Measurements from ENCODE around the gene CCRL2.
"Not testable (repeated sequence)": the region's sequence is repeated elsewhere in the genome, so short reads cannot be mapped to it uniquely, and the experiment has no call there.

CCRL2 gene

GRCh38 chr3:46405301-46406019 lies 1.6 kb upstream of the CCRL2 start:
- DNase-seq (ENCODE audit: low read depth): no peak

- no peak for DNase-seq (ENCODE audit: low read depth)
Observed at GRCh38 chr3:46406443-46406787, 644 bp upstream of the CCRL2 start.

DNA sequence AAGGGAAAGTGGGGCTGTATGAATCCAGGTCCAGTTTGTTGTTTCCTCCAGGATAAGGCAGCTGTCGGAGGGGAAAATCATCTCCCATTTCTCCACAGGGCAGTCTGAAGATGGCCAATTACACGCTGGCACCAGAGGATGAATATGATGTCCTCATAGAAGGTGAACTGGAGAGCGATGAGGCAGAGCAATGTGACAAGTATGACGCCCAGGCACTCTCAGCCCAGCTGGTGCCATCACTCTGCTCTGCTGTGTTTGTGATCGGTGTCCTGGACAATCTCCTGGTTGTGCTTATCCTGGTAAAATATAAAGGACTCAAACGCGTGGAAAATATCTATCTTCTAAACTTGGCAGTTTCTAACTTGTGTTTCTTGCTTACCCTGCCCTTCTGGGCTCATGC lies 911 bp downstream of the CCRL2 start:
- no peak for DNase-seq (ENCODE audit: low read depth)

DNA sequence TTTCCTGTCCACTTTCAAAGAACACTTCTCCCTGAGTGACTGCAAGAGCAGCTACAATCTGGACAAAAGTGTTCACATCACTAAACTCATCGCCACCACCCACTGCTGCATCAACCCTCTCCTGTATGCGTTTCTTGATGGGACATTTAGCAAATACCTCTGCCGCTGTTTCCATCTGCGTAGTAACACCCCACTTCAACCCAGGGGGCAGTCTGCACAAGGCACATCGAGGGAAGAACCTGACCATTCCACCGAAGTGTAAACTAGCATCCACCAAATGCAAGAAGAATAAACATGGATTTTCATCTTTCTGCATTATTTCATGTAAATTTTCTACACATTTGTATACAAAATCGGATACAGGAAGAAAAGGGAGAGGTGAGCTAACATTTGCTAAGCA lies 1.8 kb downstream of the CCRL2 start:
- DNase-seq (ENCODE audit: low read depth): no peak

DNA sequence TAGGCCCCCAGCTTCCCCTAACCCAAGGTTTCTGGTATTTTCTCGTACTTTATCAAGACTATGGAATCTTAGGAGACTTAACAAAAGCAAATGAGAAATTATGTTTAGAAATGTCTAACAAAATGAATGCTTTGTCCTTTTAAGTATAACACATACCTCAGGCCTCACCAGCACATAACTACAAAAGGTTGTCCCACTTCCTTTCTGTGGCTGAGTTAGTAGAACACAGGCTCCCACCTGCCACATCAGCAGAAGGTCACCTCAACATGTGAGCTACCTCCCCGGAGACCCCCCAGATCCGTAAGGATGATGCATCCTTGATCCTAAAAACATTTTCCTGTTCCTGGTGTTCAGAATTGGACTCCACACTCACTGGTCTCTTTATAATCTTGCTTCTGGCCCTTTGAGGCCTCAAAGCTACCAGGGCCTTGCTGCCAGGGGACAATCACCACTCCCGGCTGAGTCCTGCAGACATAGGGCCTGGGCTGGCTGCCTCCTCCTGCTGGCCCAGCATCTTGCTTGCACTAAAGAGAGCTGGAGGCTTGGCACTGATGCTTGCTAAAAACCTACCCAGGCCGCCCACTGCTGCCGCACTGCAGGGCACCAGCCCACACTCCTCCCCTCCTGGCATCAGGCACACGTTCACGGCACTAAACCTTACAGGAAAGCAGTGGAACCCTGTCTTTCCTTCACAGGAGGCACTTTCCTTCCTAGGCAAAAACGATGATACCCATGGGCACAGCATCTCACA lies 2.9 kb downstream of the CCRL2 start:
- no peak for DNase-seq (ENCODE audit: low read depth)

DNA sequence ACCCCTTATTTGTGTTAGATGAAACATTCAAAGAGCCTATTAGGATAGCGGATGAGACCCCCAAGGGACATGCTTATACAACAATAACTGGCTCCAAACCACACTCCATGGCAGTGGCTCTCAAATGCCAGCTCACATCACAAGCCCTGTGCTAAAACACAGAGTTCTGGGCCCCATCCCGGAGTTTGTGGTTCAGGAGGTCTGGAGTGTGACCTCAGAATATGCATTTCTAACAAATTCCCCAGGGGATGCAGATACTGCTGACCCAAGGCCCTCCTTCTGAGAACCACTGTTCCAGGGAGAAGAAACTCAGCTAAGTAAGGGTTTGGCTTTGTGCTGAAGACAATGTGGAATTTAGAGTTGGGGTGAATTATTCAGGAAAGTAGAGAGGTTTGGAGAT lies 3.6 kb downstream of the CCRL2 start:
- no peak for DNase-seq (ENCODE audit: low read depth)

- DNase-seq (ENCODE audit: low read depth): no peak
Observed at GRCh38 chr3:46411271-46411670, 4.2 kb downstream of the CCRL2 start.

- DNase-seq (ENCODE audit: low read depth): no peak
Observed at GRCh38 chr3:46412786-46413298, 5.8 kb downstream of the CCRL2 start.

DNA sequence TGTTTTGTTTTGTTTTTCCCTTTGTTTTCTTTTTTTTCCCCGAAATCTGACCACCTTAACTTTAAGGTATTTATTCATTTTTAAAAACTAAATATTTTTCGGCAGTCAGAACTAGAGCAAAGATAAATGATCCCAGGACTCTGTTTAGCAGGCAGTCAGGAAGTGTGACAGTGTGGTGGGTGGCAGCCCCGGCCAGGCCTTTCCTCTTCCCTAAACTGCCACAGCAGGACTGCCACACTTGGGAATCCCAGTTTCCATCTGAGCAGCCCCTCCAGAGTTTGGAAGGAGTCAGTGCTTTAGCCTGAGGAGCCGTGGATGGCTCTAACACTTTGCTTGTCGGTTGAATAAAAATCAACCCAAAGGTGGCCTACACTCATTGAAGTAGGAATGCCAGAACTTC lies 6.9 kb downstream of the CCRL2 start:
- no peak for DNase-seq (ENCODE audit: low read depth)

DNA sequence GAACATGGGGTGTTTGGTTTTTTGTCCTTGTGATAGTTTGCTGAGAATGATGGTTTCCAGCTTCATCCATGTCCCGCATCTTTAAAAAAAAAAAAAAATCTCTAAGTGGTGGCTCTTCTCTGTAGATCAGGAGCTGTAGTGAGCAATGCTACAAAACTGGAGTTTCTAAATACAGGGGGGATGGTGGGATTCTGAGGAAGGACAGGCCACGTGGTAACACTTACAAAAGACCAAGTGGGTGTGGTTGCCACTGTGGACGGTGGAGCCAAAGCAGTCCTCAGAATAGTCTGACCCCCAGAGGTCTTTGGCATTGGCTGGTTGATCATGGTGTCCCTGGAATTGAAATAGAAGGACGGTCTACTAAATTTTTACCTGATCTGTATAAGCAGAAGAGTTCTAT lies 7.7 kb downstream of the CCRL2 start:
- no peak for DNase-seq (ENCODE audit: low read depth)

GRCh38 chr3:46416125-46416810 lies 9.2 kb downstream of the CCRL2 start:
- no peak for DNase-seq (ENCODE audit: low read depth)

DNA sequence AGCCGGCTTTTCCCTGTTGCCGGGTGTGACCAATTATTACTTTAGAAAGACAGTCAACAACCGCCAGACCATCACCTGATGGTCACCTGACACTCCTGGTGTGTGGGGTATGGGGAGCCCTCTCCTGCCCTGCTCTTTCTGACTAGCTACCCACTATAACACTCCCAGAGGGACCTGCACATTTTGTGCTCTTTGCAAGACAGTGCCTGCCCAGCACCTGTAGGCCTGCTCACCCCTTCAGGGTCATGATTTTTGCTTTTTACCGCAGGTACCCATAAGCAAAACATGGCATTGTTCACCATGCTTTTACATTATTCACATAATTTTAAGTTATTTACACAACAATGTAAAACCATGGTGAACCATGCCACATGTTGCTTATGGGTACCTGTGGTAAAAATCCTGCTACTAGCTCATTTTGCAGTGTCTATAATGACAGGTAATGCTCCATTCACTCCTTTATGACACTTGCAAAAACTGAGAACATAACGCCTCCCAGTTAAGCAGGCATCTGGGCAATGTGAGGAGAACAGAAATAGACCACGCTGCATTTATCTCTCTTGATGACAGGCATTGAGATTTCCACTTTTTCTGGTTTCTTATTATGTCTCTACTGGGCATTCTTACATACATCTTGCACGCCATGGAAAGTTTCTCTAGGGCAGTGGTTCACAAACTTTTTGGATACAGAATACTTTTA lies 9.9 kb downstream of the CCRL2 start:
- DNase-seq (ENCODE audit: low read depth): no peak

- DNase-seq (ENCODE audit: low read depth): no peak
Observed at GRCh38 chr3:46417841-46418611, 11.0 kb downstream of the CCRL2 start.

DNA sequence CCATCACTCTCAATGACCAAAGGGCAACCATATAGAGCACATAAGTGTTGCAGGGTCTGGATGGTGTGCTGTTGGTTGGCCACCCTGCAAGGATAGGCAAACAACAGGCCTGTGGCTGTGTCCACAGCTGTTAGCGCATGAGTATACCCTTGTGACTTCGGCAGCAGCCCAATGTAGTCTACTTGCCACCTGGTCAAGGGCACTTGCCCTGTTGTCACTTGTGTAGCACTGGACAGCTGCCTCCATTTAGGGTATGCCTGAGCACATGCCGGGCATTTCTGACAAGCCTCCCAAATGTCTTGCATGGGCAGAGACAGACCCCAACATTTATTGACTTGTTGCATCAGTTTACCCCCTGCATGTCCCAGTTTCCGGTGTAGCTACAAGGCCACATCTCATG lies 12.8 kb downstream of the CCRL2 start:
- DNase-seq (ENCODE audit: low read depth): no peak

- no peak for DNase-seq (ENCODE audit: low read depth)
Observed at GRCh38 chr3:46420931-46421330, 13.9 kb downstream of the CCRL2 start.

GRCh38 chr3:46422617-46423016 lies 15.6 kb downstream of the CCRL2 start:
- DNase-seq (ENCODE audit: low read depth): no peak

GRCh38 chr3:46423588-46423987 lies 16.5 kb downstream of the CCRL2 start:
- no peak for DNase-seq (ENCODE audit: low read depth)

GRCh38 chr3:46426476-46426875 lies 19.4 kb downstream of the CCRL2 start:
- DNase-seq (ENCODE audit: low read depth): not testable (repeated sequence)

- DNase-seq (ENCODE audit: low read depth): not testable (repeated sequence)
Observed at GRCh38 chr3:46427404-46427803, 20.3 kb downstream of the CCRL2 start.

GRCh38 chr3:46427916-46428833 lies 21.1 kb downstream of the CCRL2 start:
- DNase-seq (ENCODE audit: low read depth): no peak

DNA sequence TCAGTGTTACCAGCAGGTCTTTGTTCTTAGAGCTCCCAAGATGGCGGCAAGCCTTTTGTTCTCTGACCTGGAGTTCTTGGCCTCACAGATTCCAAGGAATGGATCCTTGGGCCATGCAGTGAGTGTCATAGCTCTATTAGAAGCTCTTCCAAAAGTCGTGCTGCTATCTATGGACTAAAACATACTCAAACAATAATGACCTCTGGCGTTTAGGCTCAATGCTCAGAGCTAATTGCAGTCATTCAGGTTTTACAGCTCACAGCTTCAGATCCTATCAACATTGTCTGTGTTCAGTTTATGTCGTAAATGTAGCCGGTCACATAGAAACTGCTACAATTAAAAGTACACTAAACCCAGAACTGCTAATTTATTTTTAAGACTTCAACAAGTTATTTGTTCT lies 22.2 kb downstream of the CCRL2 start:
- DNase-seq (ENCODE audit: low read depth): no peak

All from stimulated activated CD4-positive, alpha-beta T cell treated with anti-CD3 and anti-CD28 coated beads, Interleukin-2, amount 100 ng/mL, for 4 hours (primary cell).